ENCODE measurements around the gene ITPKC.
"Not testable (repeated sequence)": the region's sequence is repeated elsewhere in the genome, so short reads cannot be mapped to it uniquely, and the experiment has no call there.

The ITPKC gene

DNA sequence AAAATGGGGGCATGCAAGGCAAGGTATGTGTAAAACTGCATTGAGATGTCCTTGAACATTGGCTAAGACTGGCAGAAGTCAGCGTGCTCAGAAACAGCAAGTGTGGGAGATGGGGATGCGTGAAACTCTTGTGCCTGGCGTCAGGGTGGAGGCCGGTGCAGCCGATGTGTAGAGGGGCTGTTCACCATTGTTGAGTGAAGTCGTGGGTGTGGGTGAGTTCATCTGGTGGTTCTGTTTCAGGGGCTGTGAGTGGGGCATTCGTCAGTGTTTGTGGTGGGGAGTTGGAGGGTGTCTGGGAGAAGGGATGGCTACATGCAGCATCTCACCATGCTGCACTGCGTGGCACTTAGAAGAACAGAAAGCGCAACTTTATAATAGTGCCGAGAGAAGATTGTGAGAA is 47.1 kb downstream of the ITPKC start:
- DNase-seq (ENCODE audit: low read depth in 2 of 2): no peak

- not testable (repeated sequence) for DNase-seq (ENCODE audit: low read depth in 2 of 2)
Measured at GRCh38 chr19:40766385-40766784, 49.5 kb downstream of the ITPKC start.

- DNase-seq (ENCODE audit: low read depth in 2 of 2): no peak
Measured at GRCh38 chr19:40768869-40769268, 52.0 kb downstream of the ITPKC start.

DNA sequence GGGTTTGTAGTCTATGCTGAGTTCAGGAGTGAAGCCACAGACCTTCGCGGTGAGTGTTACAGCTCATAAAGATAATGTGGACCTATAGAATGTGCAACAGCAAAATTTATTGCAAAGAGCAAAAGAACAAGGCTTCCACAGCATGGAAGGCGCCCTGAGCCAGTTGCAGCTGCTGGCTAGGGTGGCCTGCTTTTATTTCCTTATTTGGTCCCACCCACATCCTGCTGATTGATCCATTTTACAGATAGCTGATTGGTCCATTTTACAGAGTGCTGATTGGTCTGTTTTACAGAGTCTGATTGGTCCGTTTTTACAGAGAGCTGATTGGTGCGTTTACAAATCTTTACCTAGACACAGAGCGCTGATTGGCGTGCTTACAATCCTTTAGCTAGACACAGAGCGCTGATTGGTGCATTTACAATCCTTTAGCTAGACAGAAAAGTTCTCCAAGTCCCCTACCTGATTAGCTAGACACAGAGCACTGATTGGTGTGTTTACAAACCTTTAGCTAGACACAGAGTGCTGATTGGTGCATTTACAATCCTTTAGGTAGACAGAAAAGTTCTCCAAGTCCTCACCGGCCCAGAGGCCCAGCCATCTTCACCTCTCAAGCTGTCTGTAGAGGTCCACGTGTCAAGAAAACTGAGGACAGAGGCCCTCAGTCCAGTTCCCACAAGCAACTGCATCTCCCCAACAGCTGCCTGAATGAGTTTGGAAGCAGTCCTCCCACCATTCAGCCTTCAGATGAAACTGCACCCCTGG is 54.4 kb downstream of the ITPKC start:
- DNase-seq (ENCODE audit: low read depth in 2 of 2): not testable (repeated sequence)

- no peak for DNase-seq (ENCODE audit: low read depth in 2 of 2)
Measured at GRCh38 chr19:40774916-40775631, 58.2 kb downstream of the ITPKC start, which contains the start of gene MIA. TSS of gene MIA (plus strand) at chr19:40775521. CDS start at chr19:40775543, 22 bp downstream.

DNA sequence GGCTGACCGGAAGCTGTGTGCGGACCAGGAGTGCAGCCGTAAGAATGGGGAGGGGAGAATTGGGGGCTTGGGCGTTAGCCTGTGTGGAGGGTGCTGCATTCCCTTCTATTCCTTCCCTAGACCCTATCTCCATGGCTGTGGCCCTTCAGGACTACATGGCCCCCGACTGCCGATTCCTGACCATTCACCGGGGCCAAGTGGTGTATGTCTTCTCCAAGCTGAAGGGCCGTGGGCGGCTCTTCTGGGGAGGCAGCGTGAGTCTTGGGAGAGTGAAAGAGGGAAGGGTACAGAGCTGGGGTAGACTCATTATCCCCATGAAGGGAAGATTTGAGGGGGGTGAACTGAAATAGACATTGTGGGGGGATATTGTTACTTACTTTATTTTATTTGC is 58.7 kb downstream of the ITPKC start:
- no peak for DNase-seq (ENCODE audit: low read depth in 2 of 2)

DNA sequence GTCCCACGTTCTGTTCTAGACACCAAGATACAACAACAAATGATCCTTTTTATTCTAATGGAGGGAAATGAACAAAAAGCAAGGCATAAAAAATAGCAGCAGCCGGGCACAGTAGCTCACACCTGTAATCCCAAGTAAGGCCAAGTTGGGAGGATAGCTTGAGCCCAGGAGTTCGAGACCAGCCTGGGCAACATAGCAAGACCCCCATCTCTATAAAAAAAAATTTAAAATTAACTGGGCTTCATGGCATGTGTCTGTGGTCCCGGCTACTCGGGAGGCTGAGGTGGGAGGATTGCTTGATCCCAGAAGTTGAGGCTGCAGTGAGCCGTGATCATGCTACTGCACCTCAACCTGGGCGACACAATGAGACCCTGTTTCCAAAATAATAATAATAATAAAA is 59.5 kb downstream of the ITPKC start:
- DNase-seq (ENCODE audit: low read depth in 2 of 2): no peak

GRCh38 chr19:40776932-40777644 is 60.2 kb downstream of the ITPKC start:
- peak; percentile 79 to 90 for DNase-seq (ENCODE audit: low read depth in 2 of 2)

- no peak for DNase-seq (ENCODE audit: low read depth in 2 of 2)
Measured at GRCh38 chr19:40777645-40777936, 60.7 kb downstream of the ITPKC start.

- DNase-seq (ENCODE audit: low read depth in 2 of 2): peak; percentile 99 to 100
Measured at GRCh38 chr19:40777937-40778705, 61.2 kb downstream of the ITPKC start, which contains the start of gene RAB4B. TSS of gene RAB4B (plus strand) at chr19:40778247. CDS start at chr19:40778376, 129 bp downstream.

GRCh38 chr19:40778706-40779284 is 61.9 kb downstream of the ITPKC start:
- DNase-seq (ENCODE audit: low read depth in 2 of 2): no peak

DNA sequence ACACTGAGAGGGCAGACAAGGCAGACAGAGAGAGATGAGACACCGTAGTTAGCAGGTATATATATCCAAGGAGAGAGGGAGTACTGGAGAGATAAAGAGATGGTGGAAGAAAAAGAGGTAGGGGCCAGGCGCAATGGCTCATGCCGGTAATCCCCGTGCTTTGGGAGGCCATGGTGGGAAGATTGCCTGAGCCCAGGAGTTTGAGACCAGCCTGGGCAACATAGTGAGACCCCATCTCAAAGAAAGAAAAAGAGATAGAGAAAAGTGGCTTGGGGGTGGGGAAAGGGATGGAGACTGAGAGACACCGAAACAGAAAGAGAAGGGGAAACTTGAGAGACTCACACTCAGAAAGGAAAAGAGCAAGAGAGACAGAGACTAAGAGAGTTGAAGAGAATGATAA is 63.7 kb downstream of the ITPKC start:
- DNase-seq (ENCODE audit: low read depth in 2 of 2): no peak

DNA sequence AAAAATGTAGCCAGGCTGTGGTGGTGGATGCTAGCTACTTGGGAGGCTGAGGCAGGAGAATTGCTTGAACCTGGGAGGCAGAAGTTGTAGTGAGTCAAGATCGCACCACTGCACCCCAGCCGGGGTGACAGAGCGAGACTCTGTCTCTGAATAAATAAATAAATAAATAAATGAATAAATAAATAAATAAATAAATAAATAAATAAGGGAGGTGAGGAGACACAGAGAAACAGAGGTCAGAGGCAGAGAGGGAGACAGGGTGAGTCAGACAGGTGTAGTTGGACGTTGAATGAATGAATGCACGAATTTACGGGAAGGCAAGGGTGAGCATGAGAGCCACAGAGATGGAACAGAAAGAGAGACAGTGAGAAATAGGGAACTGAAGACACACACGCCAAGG is 64.2 kb downstream of the ITPKC start:
- no peak for DNase-seq (ENCODE audit: low read depth in 2 of 2)

DNA sequence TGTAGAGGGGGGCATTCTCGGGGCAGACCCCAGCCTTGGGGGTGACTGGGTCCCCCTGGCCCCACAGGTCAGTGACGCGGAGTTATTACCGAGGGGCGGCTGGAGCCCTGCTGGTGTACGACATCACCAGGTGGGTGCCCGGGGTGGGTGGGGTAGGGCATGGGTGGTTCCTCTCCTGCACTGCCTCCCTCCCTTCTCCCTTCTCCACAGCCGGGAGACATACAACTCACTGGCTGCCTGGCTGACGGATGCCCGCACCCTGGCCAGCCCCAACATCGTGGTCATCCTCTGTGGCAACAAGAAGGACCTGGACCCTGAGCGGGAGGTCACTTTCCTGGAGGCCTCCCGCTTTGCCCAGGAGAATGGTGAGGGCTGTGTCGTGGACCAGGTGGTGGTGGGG is 66.8 kb downstream of the ITPKC start:
- DNase-seq (ENCODE audit: low read depth in 2 of 2): no peak

GRCh38 chr19:40784146-40784545 is 67.2 kb downstream of the ITPKC start:
- not testable (repeated sequence) for DNase-seq (ENCODE audit: low read depth in 2 of 2)

GRCh38 chr19:40785526-40785925 is 68.6 kb downstream of the ITPKC start:
- DNase-seq (ENCODE audit: low read depth in 2 of 2): no peak

- DNase-seq (ENCODE audit: low read depth in 2 of 2): no peak
Measured at GRCh38 chr19:40786060-40787037, 69.4 kb downstream of the ITPKC start.
